ENCODE data around the gene CTRB1.
"Not testable (repeated sequence)": the region's sequence is repeated elsewhere in the genome, so short reads cannot be mapped to it uniquely, and the experiment has no call there.

CTRB1 gene

GRCh38 chr16:75238853-75239541 is 20.2 kb downstream of the CTRB1 start:
- FAIRE-seq: no peak
- no peak for TF ChIP-seq CTCF (IDR thresholded peaks at IDR 0.05; ENCODE audit: insufficient read depth, missing control alignments)
- DNase-seq (ENCODE audit: insufficient read length, low spot score): no peak

GRCh38 chr16:75239542-75240122 is 20.8 kb downstream of the CTRB1 start:
- DNase-seq (ENCODE audit: insufficient read length, low spot score) (no peak), FAIRE-seq (no peak)
- no peak for TF ChIP-seq CTCF (IDR thresholded peaks at IDR 0.05; ENCODE audit: insufficient read depth, missing control alignments)

- not testable (repeated sequence) for DNase-seq (ENCODE audit: insufficient read length, low spot score); FAIRE-seq
Measured at GRCh38 chr16:75240633-75241032, 21.8 kb downstream of the CTRB1 start.

- no peak for TF ChIP-seq CTCF (IDR thresholded peaks at IDR 0.05; ENCODE audit: insufficient read depth, missing control alignments)
- DNase-seq (ENCODE audit: insufficient read length, low spot score) (no peak), FAIRE-seq (no peak)
Measured at GRCh38 chr16:75241412-75241811, 22.6 kb downstream of the CTRB1 start.

- DNase-seq (ENCODE audit: insufficient read length, low spot score): no peak
- no peak for TF ChIP-seq CTCF (IDR thresholded peaks at IDR 0.05; ENCODE audit: insufficient read depth, missing control alignments)
- FAIRE-seq: no peak
Measured at GRCh38 chr16:75241955-75242354, 23.2 kb downstream of the CTRB1 start.

- FAIRE-seq; DNase-seq (ENCODE audit: insufficient read length, low spot score): not testable (repeated sequence)
Measured at GRCh38 chr16:75242436-75243078, 23.8 kb downstream of the CTRB1 start.

GRCh38 chr16:75243667-75244224 is 25.0 kb downstream of the CTRB1 start:
- DNase-seq (ENCODE audit: insufficient read length, low spot score) (no peak), FAIRE-seq (no peak)
- TF ChIP-seq CTCF (IDR thresholded peaks at IDR 0.05; ENCODE audit: insufficient read depth, missing control alignments): no peak

- FAIRE-seq: no peak
- no peak for DNase-seq (ENCODE audit: insufficient read length, low spot score)
- no peak for TF ChIP-seq CTCF (IDR thresholded peaks at IDR 0.05; ENCODE audit: insufficient read depth, missing control alignments)
Measured at GRCh38 chr16:75244225-75244809, 25.5 kb downstream of the CTRB1 start.
